CD4-positive, CD25-positive, alpha-beta regulatory T cell (primary cell): Measurements from ENCODE around the gene OLIG1. TPM values are rescaled to one million over a fixed set of nuclear protein-coding genes. Genes with fewer than 3 reads are reported as not detected.
A peak's percentile ranks its signal among the peaks of the same experiment; 100 is the strongest.

Source experiments
- ATAC-seq, 2 donors: fragments of 150-1000 bp; cut with Tn5 transposase; one replicate each; pipeline ENCODE4 v1.10.0; 2021; ENCODE audit warnings: low read depth in 2 of 2, moderate number of reproducible peaks in 2 of 2, moderate library complexity in 1 of 2
- DNase-seq, 3 donors: peaks; one replicate each; pipeline versions ENCODE4 v3.0.0 to v3.0.0-alpha.2; 2012 to 2022; ENCODE audit warnings: mixed read lengths in 1 of 3
- H3K27ac ChIP-seq: one replicate; pipeline ENCODE4 v1.7.0; 2013; ENCODE audit warnings: mild to moderate bottlenecking, low read length; ENCODE audit not compliant: insufficient read depth, poor library complexity, severe bottlenecking
- H3K27me3 ChIP-seq: one replicate; pipeline ENCODE4 v1.7.0; 2013; ENCODE audit warnings: low read length; ENCODE audit not compliant: control insufficient read depth, insufficient read depth
- H3K36me3 ChIP-seq: one replicate; pipeline ENCODE4 v1.7.0; 2013; ENCODE audit warnings: mild to moderate bottlenecking, low read length, moderate library complexity; ENCODE audit not compliant: control insufficient read depth, insufficient read depth
- H3K4me1 ChIP-seq: 2 replicates; pipeline ENCODE4 v1.7.0; 2013; ENCODE audit warnings: mild to moderate bottlenecking, low read length; ENCODE audit not compliant: insufficient read depth, control insufficient read depth, poor library complexity, severe bottlenecking
- H3K4me3 ChIP-seq: one replicate; pipeline ENCODE4 v1.7.0; 2013; ENCODE audit warnings: low read depth, mild to moderate bottlenecking, low read length, moderate library complexity
- H3K9me3 ChIP-seq, 2 experiments: 1 replicate in 1 of 2; 2 replicates in 1 of 2; pipeline ENCODE4 v1.7.0; 2013; ENCODE audit warnings: low read length in 2 of 2, mild to moderate bottlenecking in 1 of 2, moderate library complexity in 1 of 2; ENCODE audit not compliant: control insufficient read depth in 2 of 2
- H3K27ac Mint-ChIP-seq, 3 donors: one replicate each; pipeline ENCODE4 v1.8.0; 2020 to 2022; ENCODE audit warnings: mild to moderate bottlenecking in 3 of 3, mixed read lengths in 3 of 3, moderate library complexity in 2 of 3
- H3K27me3 Mint-ChIP-seq: one replicate; pipeline ENCODE4 v1.8.0; 2022; ENCODE audit warnings: mild to moderate bottlenecking, mixed read lengths
- H3K36me3 Mint-ChIP-seq: one replicate; pipeline ENCODE4 v1.8.0; 2020; ENCODE audit warnings: mixed read lengths
- H3K4me1 Mint-ChIP-seq, 4 donors: one replicate each; pipeline ENCODE4 v1.8.0; 2020 to 2022; ENCODE audit warnings: mixed read lengths in 4 of 4, mild to moderate bottlenecking in 1 of 4
- H3K4me3 Mint-ChIP-seq, 4 donors: one replicate each; pipeline ENCODE4 v1.8.0; 2020 to 2022; ENCODE audit warnings: mild to moderate bottlenecking in 4 of 4, mixed read lengths in 4 of 4, moderate library complexity in 3 of 4
- H3K9me3 Mint-ChIP-seq, 7 donors: one replicate each; pipeline ENCODE4 v1.8.0; 2020 to 2022; ENCODE audit warnings: mixed read lengths in 7 of 7, mild to moderate bottlenecking in 3 of 7, moderate library complexity in 2 of 7
- polyA plus RNA-seq, 4 donors: library from polyadenylated mRNA; unstranded; fragments of 300-500 nt; fragmentation: Illumina TruSeq; gene quantifications; one replicate each; pipeline ENCODE4 v1.2.3, GENCODE V29; 2021
- total RNA-seq: library from RNA; stranded (reverse); gene quantifications from one replicate; pipeline ENCODE4 v1.2.3, GENCODE V29; 2022

OLIG1 gene, protein sequence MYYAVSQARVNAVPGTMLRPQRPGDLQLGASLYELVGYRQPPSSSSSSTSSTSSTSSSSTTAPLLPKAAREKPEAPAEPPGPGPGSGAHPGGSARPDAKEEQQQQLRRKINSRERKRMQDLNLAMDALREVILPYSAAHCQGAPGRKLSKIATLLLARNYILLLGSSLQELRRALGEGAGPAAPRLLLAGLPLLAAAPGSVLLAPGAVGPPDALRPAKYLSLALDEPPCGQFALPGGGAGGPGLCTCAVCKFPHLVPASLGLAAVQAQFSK
- total RNA-seq, result not detected
- not detected for polyA plus RNA-seq

DNA sequence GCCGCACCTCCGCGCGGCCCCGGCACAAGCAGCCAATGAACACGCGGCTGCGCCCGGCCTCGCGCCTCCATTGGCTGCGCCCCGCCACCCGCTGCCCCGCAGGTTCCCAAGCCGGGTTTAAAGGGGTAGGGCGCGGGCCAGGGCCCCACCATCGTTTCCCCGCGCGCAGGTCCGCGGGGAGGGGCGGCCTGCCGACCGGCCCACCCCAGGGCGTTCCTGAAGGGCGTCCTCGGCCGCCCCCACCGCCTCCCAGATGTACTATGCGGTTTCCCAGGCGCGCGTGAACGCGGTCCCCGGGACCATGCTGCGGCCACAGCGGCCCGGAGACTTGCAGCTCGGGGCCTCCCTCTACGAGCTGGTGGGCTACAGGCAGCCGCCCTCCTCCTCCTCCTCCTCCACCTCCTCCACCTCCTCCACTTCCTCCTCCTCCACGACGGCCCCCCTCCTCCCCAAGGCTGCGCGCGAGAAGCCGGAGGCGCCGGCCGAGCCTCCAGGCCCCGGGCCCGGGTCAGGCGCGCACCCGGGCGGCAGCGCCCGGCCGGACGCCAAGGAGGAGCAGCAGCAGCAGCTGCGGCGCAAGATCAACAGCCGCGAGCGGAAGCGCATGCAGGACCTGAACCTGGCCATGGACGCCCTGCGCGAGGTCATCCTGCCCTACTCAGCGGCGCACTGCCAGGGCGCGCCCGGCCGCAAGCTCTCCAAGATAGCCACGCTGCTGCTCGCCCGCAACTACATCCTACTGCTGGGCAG is at the start of gene OLIG1:
TSS of gene OLIG1 (plus strand) at position 148 of the 750 bp plus-strand sequence. CDS start at position 254, 106 bp downstream.
- Mint-ChIP-seq H3K36me3 (no peaks in the 10 kb centered on the region), H3K27me3 (peaks cover 83% of the 10 kb centered on the region), H3K4me3 (peak within 1 kb of the TSS in 3 of 4 donors; percentile 72 to 82 (median 80)), H3K27ac (no peak within 1 kb of the TSS), H3K4me1 (peaks cover 5 to 28% (median 15%) of the 10 kb centered on the region in 4 donors), H3K9me3 (peaks cover 0 to 8% (median 2%) of the 10 kb centered on the region in 7 donors)
- peaks cover 5% of the 10 kb centered on the region in 2 experiments for H3K9me3 ChIP-seq
- H3K27ac ChIP-seq, result no peak within 1 kb of the TSS
- H3K4me1 ChIP-seq, result peaks cover 22% of the 10 kb centered on the region
- ATAC-seq, result peak; percentile 35 to 50
- peak in 1 of 3 donors; percentile 58 for DNase-seq
- H3K36me3 ChIP-seq, result no peaks in the 10 kb centered on the region
- peaks cover 49% of the 10 kb centered on the region for H3K27me3 ChIP-seq
- no peak within 1 kb of the TSS for H3K4me3 ChIP-seq

DNA sequence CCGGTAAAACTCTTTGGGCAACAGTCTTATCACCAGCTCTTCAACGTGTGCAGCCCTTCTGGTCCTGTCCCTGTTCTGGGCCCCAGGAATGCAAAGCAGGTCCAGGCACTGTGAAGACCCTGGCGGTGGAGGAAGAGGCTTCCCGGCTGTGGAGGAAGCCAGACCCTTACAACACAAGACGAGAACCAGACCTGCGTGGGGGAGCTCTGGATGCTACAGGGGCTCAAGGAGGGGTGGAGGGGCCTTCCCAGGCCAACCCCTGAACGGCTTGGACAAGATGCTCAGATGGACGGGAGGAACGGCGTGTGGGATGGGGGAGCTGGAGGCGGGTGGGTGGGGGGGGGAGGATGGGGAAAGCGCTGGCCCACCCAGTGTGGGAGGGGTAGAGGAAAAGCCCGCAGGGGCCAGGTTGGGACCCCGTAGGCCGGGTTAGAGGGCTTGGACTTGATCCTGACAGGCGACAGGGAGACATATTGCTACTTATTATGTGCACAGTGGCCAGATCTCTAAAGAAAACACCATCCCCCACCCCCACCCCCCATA is 49.3 kb upstream of the OLIG1 start:
- H3K4me3 ChIP-seq, result no peak overlapping the region
- H3K27ac ChIP-seq, result no peak overlapping the region
- peak overlapping the region in 2 of 4 donors; percentile 57 to 74 for H3K4me3 Mint-ChIP-seq
- peaks cover 6 to 39% (median 20%) of the 10 kb centered on the region in 4 donors for H3K4me1 Mint-ChIP-seq
- H3K4me1 ChIP-seq, result peaks cover 26% of the 10 kb centered on the region
- DNase-seq (no peak), ATAC-seq (no peak)
- no peaks in the 10 kb centered on the region for H3K36me3 ChIP-seq
- no peak overlapping the region for H3K27ac Mint-ChIP-seq
- peaks cover 85% of the 10 kb centered on the region for H3K27me3 Mint-ChIP-seq
- peaks cover 6% of the 10 kb centered on the region for H3K36me3 Mint-ChIP-seq
- H3K9me3 Mint-ChIP-seq, result peaks cover 0 to 4% (median 0%) of the 10 kb centered on the region in 7 donors
- no peaks in the 10 kb centered on the region for H3K9me3 ChIP-seq
- H3K27me3 ChIP-seq, result peaks cover 44% of the 10 kb centered on the region

DNA sequence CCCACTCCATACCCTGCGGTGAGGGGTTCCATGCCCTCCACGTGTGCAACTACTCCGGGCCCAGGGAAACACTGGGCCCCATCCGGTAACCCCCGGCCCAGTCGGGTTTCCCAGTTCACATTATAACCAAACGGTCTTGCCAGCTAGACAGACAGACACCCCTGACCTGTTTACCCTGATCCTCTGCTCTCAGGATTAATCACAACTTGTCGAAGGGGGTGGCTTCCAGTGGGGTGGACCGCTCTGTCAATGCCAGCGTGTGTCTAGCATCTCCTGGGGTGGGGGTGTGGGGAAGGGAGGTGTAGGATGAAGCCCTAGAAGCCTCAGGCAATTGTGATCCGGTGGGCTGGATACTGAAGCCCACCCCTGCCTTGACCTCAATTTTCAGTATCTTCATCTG is 48.8 kb upstream of the OLIG1 start:
- peaks cover 0 to 4% (median 0%) of the 10 kb centered on the region in 7 donors for H3K9me3 Mint-ChIP-seq
- Histone ChIP-seq H3K4me3 (no peak overlapping the region), H3K9me3 (no peaks in the 10 kb centered on the region), H3K27ac (no peak overlapping the region), H3K27me3 (peaks cover 44% of the 10 kb centered on the region), H3K36me3 (no peaks in the 10 kb centered on the region), H3K4me1 (peaks cover 28% of the 10 kb centered on the region)
- no peak for ATAC-seq
- no peak overlapping the region for H3K27ac Mint-ChIP-seq
- H3K36me3 Mint-ChIP-seq, result peaks cover 6% of the 10 kb centered on the region
- no peak overlapping the region for H3K4me3 Mint-ChIP-seq
- H3K27me3 Mint-ChIP-seq, result peaks cover 89% of the 10 kb centered on the region
- no peak for DNase-seq
- peaks cover 6 to 44% (median 20%) of the 10 kb centered on the region in 4 donors for H3K4me1 Mint-ChIP-seq

DNA sequence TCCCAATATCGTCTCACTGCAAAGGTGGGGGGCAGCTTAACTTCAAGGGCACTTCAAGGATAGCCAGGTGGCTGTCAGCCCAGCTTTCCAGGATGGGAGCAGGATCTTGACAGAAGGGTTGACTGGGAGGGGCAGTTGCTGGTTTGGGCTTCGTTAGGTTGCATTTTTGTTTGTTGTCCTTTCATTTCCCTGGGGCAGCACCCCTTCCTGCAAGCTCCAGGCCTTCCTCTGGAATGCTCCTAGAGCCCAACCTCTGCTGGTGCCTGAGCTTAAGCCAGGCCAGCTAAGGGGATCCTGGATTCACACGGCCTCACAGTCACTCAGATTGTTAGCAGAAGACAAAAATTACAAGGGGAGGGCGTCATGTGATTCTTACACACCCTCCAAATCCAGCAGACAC is 48.3 kb upstream of the OLIG1 start:
- Histone ChIP-seq H3K4me1 (peaks cover 30% of the 10 kb centered on the region), H3K4me3 (no peak overlapping the region), H3K9me3 (no peaks in the 10 kb centered on the region), H3K27ac (no peak overlapping the region), H3K27me3 (peaks cover 40% of the 10 kb centered on the region), H3K36me3 (no peaks in the 10 kb centered on the region)
- Mint-ChIP-seq H3K36me3 (peaks cover 6% of the 10 kb centered on the region), H3K4me3 (peak overlapping the region in 1 of 4 donors; percentile 38), H3K9me3 (peaks cover 0 to 4% (median 0%) of the 10 kb centered on the region in 7 donors), H3K4me1 (peaks cover 6 to 49% (median 20%) of the 10 kb centered on the region in 4 donors), H3K27me3 (peaks cover 89% of the 10 kb centered on the region), H3K27ac (peak overlapping the region in 1 of 3 donors; percentile 60)
- ATAC-seq (no peak), DNase-seq (no peak)

DNA sequence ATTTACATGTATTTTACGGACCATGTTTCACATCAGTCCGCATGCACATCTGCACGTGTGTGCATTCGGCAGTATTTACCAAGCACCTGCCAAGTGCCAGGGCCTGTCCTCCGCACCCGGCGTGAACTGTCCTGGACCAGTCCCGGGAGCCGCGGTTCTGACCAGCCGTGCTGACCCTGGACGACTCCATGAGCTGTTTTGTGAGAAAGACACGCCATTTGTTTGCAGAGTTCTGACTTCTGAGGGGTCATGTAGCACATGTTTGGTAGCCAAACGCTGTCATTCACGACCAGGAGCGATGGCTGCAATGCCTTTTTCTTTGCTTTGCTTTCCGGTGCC is 47.5 kb upstream of the OLIG1 start:
- no peaks in the 10 kb centered on the region for H3K36me3 ChIP-seq
- peaks cover 36% of the 10 kb centered on the region for H3K27me3 ChIP-seq
- Mint-ChIP-seq H3K27me3 (peaks cover 87% of the 10 kb centered on the region), H3K4me3 (peak overlapping the region; percentile 3 to 61 (median 38)), H3K27ac (no peak overlapping the region), H3K36me3 (peaks cover 6% of the 10 kb centered on the region), H3K4me1 (peaks cover 6 to 54% (median 20%) of the 10 kb centered on the region in 4 donors), H3K9me3 (peaks cover 0 to 4% (median 0%) of the 10 kb centered on the region in 7 donors)
- H3K4me3 ChIP-seq, result no peak overlapping the region
- ATAC-seq (no peak), DNase-seq (no peak)
- H3K4me1 ChIP-seq, result peaks cover 35% of the 10 kb centered on the region
- no peak overlapping the region for H3K27ac ChIP-seq
- no peaks in the 10 kb centered on the region for H3K9me3 ChIP-seq

DNA sequence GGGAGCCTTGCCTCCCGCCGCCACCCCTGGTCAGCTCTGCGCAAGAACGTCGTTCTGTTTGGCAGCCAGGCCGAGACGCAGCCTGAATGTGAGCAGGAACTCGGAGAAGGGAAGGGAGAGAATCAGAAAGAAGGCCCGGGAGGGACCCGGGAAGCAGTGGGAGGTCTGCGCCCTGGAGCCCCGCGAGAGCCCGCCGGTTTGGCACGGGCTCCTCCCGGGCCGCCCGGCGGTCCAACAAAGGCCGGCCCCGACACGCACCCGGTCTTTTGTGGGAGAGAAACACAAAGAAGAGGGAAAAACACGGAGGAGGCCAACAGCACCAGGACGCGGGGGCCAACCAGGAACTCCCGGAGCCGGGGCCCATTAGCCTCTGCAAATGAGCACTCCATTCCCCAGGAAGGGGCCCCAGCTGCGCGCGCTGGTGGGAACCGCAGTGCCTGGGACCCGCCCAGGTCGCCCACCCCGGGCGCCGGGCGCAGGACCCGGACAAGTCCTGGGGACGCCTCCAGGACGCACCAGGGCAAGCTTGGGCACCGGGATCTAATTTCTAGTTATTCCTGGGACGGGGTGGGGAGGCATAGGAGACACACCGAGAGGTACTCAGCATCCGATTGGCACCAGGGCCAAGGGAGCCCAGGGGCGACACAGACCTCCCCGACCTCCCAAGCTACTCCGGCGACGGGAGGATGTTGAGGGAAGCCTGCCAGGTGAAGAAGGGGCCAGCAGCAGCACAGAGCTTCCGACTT is 46.9 kb upstream of the OLIG1 start:
- peaks cover 83% of the 10 kb centered on the region for H3K27me3 Mint-ChIP-seq
- Histone ChIP-seq H3K4me1 (peaks cover 41% of the 10 kb centered on the region), H3K9me3 (no peaks in the 10 kb centered on the region), H3K27me3 (peaks cover 35% of the 10 kb centered on the region), H3K27ac (no peak overlapping the region), H3K36me3 (no peaks in the 10 kb centered on the region), H3K4me3 (no peak overlapping the region)
- no peak overlapping the region for H3K27ac Mint-ChIP-seq
- peaks cover 0 to 4% (median 0%) of the 10 kb centered on the region in 7 donors for H3K9me3 Mint-ChIP-seq
- H3K4me1 Mint-ChIP-seq, result peaks cover 6 to 54% (median 20%) of the 10 kb centered on the region in 4 donors
- peaks cover 6% of the 10 kb centered on the region for H3K36me3 Mint-ChIP-seq
- no peak for DNase-seq
- no peak for ATAC-seq
- H3K4me3 Mint-ChIP-seq, result peak overlapping the region; percentile 3 to 61 (median 38)

DNA sequence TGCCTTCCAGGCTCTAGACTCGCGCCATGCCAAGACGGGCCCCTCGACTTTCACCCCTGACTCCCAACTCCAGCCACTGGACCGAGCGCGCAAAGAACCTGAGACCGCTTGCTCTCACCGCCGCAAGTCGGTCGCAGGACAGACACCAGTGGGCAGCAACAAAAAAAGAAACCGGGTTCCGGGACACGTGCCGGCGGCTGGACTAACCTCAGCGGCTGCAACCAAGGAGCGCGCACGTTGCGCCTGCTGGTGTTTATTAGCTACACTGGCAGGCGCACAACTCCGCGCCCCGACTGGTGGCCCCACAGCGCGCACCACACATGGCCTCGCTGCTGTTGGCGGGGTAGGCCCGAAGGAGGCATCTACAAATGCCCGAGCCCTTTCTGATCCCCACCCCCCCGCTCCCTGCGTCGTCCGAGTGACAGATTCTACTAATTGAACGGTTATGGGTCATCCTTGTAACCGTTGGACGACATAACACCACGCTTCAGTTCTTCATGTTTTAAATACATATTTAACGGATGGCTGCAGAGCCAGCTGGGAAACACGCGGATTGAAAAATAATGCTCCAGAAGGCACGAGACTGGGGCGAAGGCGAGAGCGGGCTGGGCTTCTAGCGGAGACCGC is 46.3 kb upstream of the OLIG1 start:
- Mint-ChIP-seq H3K4me1 (peaks cover 7 to 60% (median 24%) of the 10 kb centered on the region in 4 donors), H3K27ac (peak overlapping the region in 1 of 3 donors; percentile 71), H3K27me3 (peaks cover 83% of the 10 kb centered on the region), H3K36me3 (peaks cover 6% of the 10 kb centered on the region), H3K9me3 (peaks cover 0 to 4% (median 0%) of the 10 kb centered on the region in 7 donors), H3K4me3 (peak overlapping the region in 3 of 4 donors; percentile 60 to 73 (median 69))
- Histone ChIP-seq H3K36me3 (no peaks in the 10 kb centered on the region), H3K4me1 (peaks cover 48% of the 10 kb centered on the region), H3K9me3 (no peaks in the 10 kb centered on the region), H3K27me3 (peaks cover 31% of the 10 kb centered on the region), H3K4me3 (no peak overlapping the region), H3K27ac (no peak overlapping the region)
- DNase-seq (no peak), ATAC-seq (no peak)
